ENCODE measurements around the gene TTLL11.

Gene TTLL11

GRCh38 chr9:122092611-122093506 is at the start of gene TTLL11:
Gene TTLL11, minus strand, starts transcription at chr9:122093308. Its CDS starts 160 bp downstream, at chr9:122093148.
- no peak within 1 kb of the TSS for H3K27ac ChIP-seq
- DNase-seq (ENCODE audit: low read depth, low spot score): peak; percentile 68

GRCh38 chr9:122141671-122142070 is 48.6 kb upstream of the TTLL11 start:
- DNase-seq (ENCODE audit: low read depth, low spot score): no peak
- H3K27ac ChIP-seq: no peak overlapping the region

- H3K27ac ChIP-seq: peak overlapping the region; percentile 70
These were observed 47.5 kb upstream of the TTLL11 start for GRCh38 chr9:122140368-122141193.

DNA sequence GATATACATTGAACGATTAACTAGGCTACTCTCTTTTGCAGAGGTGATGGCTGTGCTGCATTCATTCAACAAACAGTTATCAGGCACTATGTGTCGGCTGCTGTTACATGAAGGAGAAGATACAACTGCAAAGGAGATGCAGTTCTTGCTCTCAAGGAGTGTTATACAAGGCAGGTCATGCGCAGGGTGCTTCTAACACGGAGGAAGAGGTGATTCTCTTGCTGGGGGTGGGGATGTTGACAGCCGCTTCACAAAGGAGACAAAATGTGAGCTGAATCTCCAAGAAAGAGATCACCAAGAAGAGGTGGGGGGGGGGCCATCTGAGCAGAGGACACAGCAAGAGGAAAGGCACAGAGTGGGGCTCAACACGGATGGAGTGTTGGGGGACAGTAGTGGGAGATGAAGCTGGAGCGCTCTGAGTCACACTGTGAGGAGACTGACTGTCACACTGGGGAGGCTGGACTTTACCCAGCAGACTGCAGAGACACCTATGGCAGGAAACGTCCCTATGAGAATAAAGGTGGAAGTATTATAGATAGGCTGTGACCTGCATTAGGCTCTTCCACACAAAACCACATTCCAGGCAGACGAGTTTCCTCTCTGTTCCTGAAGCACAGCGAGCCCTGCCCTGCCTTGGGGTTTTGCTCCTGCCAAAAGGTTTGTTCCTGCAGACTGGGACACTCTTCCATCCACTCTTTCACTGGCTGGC is 45.6 kb upstream of the TTLL11 start:
- H3K27ac ChIP-seq: peak overlapping the region; percentile 70
- DNase-seq (ENCODE audit: low read depth, low spot score): no peak

More at GRCh38 chr9:122140368-122141193, 47.5 kb upstream of the TTLL11 start:
- no peak for DNase-seq (ENCODE audit: low read depth, low spot score)

DNA sequence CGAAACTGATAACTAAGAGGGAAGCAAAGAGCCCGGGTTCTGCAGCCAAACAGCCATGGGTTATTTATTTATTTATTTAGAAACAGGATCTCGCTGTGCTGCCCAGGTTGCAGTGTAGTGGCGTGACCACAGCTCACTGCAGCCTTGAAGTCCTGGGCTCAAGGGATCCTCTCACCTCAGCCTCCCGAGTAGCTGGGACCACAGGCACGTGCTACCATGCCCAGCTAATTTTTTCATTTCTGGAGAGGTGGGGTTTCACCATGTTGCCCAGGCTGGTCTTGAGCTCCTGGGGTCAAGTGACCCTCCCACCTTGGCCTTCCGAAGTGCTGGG is 42.4 kb upstream of the TTLL11 start:
- DNase-seq (ENCODE audit: low read depth, low spot score): no peak
- H3K27ac ChIP-seq: no peak overlapping the region

DNA sequence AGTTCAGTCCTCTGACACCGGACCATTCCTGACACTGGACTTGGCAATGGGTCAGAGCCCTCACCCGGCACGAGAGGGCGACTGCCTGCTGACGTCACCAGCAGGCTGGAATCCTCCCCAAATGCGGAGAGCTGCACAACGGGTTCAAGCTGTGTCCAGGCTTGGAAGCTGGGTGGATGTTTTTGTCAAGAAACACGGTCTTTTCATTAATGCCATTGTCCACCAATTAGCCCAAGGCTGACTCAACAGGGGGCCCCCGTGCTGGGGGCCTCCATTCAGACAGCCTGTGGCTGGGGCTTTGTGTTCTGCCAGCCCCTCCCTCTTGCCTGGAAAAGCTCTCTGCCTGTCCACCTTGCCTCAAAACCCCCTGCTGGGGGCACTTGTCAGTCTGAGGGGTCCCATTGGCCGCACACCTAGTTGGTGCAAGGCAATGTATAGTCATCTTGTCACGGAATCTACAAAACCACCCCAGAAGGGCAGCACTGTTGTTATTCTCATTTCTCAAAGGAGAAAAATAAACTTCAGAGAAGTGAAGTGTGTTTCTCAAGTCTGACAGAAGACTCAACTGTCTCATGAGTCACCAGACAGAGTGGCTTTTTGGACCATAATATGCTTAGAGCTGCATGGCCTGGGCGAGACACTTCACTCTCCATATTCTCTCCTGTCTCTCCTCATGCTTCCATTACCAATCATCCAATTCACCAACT is 41.9 kb upstream of the TTLL11 start:
- no peak for DNase-seq (ENCODE audit: low read depth, low spot score)
- no peak overlapping the region for H3K27ac ChIP-seq

DNA sequence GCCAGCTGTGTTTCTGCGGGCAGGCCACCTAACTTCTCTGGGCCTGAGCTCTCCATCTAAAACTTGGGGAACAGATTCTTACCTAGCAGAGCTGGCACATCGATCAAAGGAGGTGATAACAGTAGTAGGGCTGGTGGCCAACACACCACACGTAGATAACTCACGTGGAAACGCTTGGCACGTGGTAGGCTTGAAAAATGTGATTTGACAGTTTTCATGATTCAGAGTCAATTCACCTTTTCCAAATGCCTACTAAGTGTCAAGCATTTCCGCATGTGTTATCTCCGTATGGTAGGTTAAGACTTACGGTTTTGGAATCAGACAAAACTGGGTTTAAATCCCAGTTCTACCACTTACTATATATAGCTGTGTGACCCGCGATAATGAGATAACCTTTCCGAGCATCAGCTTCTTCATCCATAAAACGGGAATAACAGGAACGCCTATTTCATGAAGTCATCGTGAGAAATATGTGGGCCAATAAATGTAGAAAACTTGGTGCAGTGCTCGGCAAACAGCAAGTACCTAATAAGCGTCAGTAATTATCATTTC is 41.0 kb upstream of the TTLL11 start:
- no peak for DNase-seq (ENCODE audit: low read depth, low spot score)
- no peak overlapping the region for H3K27ac ChIP-seq

GRCh38 chr9:122133263-122133983 is 40.3 kb upstream of the TTLL11 start:
- no peak overlapping the region for H3K27ac ChIP-seq
- no peak for DNase-seq (ENCODE audit: low read depth, low spot score)

DNA sequence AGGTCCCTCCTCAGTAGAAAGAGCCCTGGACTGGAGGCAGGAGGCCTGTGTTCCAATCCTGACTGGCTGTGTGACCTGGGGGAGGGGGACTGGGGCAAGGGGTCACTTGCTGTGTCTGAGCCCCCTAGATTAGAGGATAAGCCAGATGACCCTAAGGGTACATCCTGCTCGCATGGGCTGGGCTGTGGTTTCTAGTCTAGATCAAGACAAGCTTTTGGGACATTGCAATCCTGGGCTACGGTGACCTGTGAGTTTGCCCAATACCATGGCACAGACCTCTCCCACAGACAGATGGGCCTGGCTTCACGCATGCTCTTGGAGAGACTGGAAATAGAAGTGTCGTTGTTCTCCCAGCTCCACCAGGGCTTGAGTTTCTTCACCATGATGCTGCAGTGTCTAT is 39.4 kb upstream of the TTLL11 start:
- no peak for DNase-seq (ENCODE audit: low read depth, low spot score)
- no peak overlapping the region for H3K27ac ChIP-seq

- no peak overlapping the region for H3K27ac ChIP-seq
- DNase-seq (ENCODE audit: low read depth, low spot score): no peak
These were observed 38.4 kb upstream of the TTLL11 start for GRCh38 chr9:122131401-122132001.

DNA sequence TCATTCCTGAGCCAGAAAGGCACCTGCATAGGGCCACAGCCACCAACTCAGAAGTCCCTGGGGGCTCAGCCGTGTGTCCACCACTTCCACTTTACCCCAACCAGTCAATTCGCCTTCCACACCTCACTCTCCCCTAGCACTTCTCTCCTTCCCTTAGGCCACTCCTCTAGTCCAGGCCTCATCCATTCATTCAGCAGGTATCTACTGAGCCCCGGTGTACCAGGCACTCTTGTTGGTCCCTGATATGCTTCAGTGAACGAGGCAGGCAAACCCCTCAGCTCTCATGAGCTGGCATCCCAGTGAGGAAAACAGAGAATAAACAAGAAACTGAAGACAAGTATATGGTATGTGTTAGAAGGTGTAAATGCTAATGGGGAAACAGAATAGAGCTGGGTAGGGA is 37.7 kb upstream of the TTLL11 start:
- DNase-seq (ENCODE audit: low read depth, low spot score): no peak
- no peak overlapping the region for H3K27ac ChIP-seq

DNA sequence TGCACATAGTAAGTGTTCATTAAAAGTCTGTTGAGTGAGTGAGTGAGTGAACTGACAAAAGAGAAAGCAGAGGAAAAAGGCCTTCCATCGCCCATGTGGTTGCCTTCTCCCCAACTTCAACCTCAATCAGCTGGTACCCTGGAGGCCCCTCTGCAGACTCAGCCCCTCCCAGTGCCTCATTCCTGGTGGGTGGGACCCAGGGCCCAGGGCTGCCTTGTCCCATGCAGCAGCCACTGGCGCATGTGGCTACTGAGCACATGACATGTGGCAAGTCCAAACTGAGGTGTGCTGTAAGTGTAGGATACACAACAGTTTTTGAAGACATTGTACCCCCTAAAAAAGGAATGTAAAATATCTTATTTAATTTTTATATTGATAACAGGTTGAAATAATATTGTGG is 36.9 kb upstream of the TTLL11 start:
- DNase-seq (ENCODE audit: low read depth, low spot score): no peak
- H3K27ac ChIP-seq: no peak overlapping the region

- H3K27ac ChIP-seq: no peak overlapping the region
- DNase-seq (ENCODE audit: low read depth, low spot score): no peak
These were observed 35.8 kb upstream of the TTLL11 start for GRCh38 chr9:122128969-122129343.

DNA sequence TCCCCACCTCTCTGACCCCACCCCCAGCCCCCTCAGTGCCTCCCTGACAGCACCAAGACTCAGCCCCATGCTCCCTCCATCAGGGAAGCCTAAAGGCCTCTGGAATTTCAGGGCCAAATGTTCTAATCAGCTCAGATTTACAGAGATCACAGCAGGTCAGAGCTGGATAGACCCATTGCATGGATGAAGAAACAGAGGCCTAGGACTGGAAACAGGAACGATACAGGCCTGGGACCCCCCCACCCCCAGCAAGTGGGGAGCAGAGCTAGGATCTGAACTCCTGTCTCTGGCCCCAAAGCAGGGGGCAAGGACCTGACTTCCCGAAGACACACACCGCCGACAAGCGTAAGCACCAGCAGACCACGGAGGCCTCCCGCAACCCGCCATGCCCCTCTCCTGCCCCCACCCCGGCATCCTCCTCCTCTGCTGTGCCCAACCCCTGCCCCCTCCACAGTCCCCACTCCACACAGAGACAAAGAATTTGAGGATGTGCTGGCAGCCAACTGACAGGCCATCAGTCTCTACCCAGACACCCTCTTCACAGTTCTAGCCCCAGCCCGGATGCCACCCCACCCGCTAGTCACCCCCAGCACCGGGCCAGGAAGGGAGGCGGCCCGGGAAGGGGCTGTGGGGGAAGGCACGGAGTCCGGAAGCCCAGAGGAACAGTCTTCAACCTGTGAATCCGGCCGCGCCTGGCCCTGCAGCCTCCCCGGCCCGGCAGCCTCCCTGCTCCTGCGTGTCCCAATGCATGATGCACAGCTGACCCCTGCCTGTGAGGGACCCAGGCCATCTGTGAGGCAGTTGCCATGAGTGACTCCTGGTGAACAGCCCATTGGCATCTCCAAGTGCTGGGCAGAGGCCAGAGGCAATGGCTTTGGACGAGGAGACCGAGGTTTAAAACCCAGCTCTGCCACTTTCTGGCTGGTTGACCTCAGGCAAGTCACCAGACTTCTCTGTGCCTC is 35.2 kb upstream of the TTLL11 start:
- no peak for DNase-seq (ENCODE audit: low read depth, low spot score)
- H3K27ac ChIP-seq: no peak overlapping the region

DNA sequence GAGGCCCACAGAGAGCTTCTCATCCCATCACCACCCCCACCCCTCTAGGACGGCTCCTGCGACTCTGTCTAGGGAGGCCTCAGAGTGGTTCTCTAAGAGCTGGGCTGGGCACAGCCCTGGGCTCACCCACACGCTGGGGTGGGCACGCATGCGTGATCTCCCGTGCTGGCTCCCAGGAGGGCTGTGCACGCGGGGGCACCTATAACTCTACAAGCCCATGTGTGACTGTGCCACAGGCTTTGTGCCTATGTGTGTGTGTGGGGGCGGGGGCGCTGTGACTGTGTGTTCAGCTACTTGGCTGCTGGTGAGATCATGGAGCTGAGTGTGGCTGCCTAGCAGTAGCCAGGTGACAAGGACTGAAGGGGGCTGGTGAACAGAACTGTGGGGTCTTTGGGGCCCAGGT is 34.3 kb upstream of the TTLL11 start:
- no peak overlapping the region for H3K27ac ChIP-seq
- DNase-seq (ENCODE audit: low read depth, low spot score): no peak

GRCh38 chr9:122126331-122127261 is 33.5 kb upstream of the TTLL11 start:
- no peak for DNase-seq (ENCODE audit: low read depth, low spot score)
- H3K27ac ChIP-seq: peak overlapping the region; percentile 35

Data from epithelial cell of prostate (primary cell).